Fibroblast of villous mesenchyme (primary cell): Measurements from ENCODE around the gene HAND2. TPM values are rescaled to one million over a fixed set of nuclear protein-coding genes. Genes with fewer than 3 reads are reported as not detected.

Experiments
- DNase-seq: peaks from one replicate; pipeline ENCODE4 v3.0.0-alpha.2; 2010; ENCODE audit warnings: low read depth
- H3K4me3 ChIP-seq: 2 replicates; pipeline ENCODE4 v1.5.1; 2011; ENCODE audit warnings: low read depth, mild to moderate bottlenecking, low read length
- total RNA-seq: library from RNA; depleted of rRNA; stranded (reverse); fragments of >200 nt; gene quantifications from 2 replicates; pipeline ENCODE4 v1.2.3, GENCODE V29; 2012
- TF ChIP-seq, protein P1 (sequence below): IDR thresholded peaks from 2 replicates; pipeline ENCODE4 v1.5.1; 2012; ENCODE audit warnings: low read depth, mild to moderate bottlenecking, low read length; ENCODE audit not compliant: insufficient read depth

The HAND2 gene
- total RNA-seq, 1 donor: 71.7 TPM

DNA sequence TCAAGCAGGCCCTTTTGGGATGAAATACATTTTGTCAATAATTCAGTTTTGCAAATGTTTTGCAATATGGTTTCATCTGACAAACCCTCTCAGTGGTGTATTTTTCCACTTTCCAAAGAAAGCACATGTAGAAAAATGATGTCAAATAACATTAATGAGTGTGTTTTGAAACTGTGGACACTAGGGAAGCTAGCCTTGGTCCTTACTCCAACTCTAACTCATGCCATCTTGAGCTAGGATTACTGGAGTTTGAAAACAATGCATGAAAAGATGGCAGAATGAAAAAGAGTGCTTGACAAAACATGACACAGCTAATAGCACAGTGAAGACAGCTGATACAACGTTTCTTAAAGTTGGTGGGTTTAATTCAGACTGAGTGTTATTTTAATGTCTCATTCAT is 41.4 kb downstream of the HAND2 start:
- TF ChIP-seq, protein P1, sequence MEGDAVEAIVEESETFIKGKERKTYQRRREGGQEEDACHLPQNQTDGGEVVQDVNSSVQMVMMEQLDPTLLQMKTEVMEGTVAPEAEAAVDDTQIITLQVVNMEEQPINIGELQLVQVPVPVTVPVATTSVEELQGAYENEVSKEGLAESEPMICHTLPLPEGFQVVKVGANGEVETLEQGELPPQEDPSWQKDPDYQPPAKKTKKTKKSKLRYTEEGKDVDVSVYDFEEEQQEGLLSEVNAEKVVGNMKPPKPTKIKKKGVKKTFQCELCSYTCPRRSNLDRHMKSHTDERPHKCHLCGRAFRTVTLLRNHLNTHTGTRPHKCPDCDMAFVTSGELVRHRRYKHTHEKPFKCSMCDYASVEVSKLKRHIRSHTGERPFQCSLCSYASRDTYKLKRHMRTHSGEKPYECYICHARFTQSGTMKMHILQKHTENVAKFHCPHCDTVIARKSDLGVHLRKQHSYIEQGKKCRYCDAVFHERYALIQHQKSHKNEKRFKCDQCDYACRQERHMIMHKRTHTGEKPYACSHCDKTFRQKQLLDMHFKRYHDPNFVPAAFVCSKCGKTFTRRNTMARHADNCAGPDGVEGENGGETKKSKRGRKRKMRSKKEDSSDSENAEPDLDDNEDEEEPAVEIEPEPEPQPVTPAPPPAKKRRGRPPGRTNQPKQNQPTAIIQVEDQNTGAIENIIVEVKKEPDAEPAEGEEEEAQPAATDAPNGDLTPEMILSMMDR: no peak
- no peak overlapping the region for H3K4me3 ChIP-seq
- peak; percentile 49 for DNase-seq

DNA sequence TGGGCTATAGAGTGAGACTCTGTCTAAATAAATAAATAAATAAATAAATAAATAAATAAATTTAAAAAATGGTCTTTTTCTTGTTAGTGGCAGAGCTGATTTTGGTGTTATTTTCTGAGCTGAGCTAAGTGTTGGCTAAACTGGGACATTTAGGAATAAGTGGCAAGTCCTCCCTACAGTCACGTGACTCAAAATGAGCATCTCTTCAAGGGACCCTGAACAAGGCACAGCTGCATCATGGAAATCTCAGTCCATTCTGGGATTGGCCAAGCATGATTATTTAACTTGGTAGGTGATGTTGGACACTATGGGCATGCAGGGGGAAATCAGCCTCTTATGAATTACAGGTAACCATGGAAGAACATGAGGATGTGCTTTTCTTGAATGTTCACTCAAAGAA is 42.0 kb downstream of the HAND2 start:
- DNase-seq: no peak
- TF ChIP-seq, protein P1: no peak
- H3K4me3 ChIP-seq: no peak overlapping the region

DNA sequence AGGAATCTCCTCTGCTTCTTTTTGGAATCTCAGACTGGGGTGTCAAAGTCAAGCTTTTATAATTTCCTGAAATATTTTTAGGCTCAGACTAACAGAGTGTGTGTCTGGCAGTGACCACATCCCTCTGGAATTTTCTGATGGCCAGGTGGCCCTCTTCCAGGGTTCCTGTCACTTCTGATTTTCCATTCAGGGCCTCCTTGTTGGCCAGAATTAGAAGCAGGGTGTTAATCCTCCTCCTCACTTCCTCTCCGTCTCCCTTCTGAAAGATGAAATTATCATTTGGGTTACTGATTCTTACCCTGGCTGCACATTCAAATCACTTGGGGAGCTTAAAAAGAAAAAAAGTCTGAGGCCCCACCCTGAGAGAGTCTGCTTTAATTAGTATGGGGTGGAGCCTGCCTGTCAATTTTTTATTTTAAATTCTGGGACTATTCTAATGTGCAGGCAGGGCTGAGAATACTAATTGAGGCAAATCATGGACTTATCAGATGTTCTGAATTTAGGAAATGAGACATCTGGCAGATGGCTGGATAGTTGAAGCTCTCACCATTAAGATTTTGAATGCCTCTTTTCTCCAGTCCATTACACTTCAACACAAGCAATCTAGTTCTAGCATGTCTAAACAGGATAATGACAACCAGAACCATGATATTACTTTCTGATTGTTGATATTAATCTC is 43.2 kb downstream of the HAND2 start:
- TF ChIP-seq, protein P1: no peak
- H3K4me3 ChIP-seq: no peak overlapping the region
- DNase-seq: no peak

DNA sequence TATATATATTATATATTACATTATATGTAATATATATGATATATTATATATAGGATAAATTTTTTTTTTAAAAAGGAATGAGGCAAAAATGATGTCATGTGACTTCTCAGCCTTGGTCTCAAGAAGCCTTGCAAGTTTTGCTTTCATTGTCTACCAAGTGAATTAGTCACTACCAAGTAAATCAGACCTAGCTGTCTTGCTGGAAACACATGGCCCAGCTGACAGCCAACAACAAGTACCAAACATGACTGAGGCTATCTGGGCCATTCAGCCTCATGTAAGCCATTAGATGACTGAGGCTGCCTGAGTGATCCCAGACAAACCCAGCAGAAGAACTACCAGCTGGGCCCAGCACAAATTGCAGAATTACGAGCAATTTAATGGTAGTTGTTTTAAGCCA is 44.9 kb downstream of the HAND2 start:
- H3K4me3 ChIP-seq: no peak overlapping the region
- TF ChIP-seq, protein P1: no peak
- DNase-seq: no peak

DNA sequence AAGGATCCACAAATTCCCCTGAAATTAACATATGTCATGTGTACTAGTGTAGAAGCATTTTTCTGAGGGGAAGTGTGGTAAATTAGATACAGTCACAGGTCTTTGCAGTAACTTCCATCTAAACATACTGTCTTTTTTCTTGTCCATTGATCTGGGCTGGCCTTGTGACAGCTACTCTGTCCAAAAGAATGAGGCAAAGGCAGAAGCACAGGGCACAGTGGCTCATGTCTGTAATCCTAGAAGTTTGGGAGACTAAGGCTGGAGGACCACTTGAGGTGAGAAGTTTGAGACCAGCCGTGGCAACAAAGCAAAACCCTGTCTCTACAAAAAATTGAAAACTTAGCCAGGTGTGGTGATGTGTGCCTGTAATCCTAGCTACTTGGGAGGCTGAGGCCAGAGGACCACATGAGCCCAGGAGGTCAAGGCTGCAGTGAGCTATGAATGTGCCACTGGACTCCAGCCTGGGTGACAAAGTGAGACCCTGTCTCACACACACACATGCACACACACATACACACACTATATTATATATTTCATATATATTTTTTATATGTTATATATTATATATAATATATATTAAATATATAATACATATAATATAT is 47.6 kb downstream of the HAND2 start:
- TF ChIP-seq, protein P1: no peak
- H3K4me3 ChIP-seq: no peak overlapping the region
- no peak for DNase-seq

DNA sequence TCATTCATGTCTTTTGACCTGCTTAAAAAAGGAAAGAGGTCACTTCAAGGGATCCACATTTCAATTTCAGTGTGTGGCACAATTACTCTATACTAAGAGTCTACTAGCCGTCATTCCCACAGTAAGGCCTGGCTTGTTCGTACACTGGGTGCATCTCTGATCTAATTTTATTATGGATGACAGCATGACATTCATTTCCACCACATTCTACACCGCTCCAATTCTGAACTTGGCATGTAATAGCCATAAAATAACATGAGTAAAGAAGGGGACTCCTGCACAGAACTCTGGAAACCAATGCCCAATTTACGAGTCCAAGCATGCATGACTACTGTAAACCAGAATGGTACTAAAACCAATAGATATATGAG is 51.1 kb downstream of the HAND2 start:
- H3K4me3 ChIP-seq: no peak overlapping the region
- DNase-seq: no peak
- TF ChIP-seq, protein P1: no peak
